PC-3 (cell line): ENCODE results near the gene TEX51. TPM values are rescaled to one million over a fixed set of nuclear protein-coding genes. Genes with fewer than 3 reads are reported as not detected.

Experiments
- ATAC-seq: fragments of 200-7000 bp; cut with Tn5 transposase; 2 replicates; pipeline ENCODE4 v1.9.1; 2020; ENCODE audit warnings: mild to moderate bottlenecking, moderate library complexity
- BruUV-seq: library from RNA; stranded (reverse); fragments of 400-500 nt; replicated peaks from 2 replicates; lab custom pipeline; 2021; lab: Mats Ljungman, UMichigan
- CTCF ChIA-PET: fragments of 300-600 bp; sonication (Branson Sonifier 250); formaldehyde crosslinking; loops from one replicate; lab custom pipeline; 2022; ENCODE audit warnings: antibody characterized with exemption; lab: Charles Lee
- POLR2A ChIA-PET: fragments of 300-600 bp; sonication (Branson Sonifier 250); formaldehyde crosslinking; loops from one replicate; lab custom pipeline; 2022; ENCODE audit warnings: antibody characterized with exemption; ENCODE audit not compliant: unreplicated experiment; lab: Charles Lee
- DNase-seq: peaks from one replicate; pipeline ENCODE4 v3.0.0-alpha.2; 2015
- H2AFZ ChIP-seq: fragments of 300-600 bp; sonication (generic); 2 replicates; pipeline ENCODE4 v1.6.0; 2016; ENCODE audit warnings: antibody characterized with exemption, low read length
- H3F3A ChIP-seq: fragments of 300-600 bp; sonication (generic); one replicate; pipeline ENCODE4 v1.6.0; 2017; ENCODE audit warnings: antibody characterized with exemption, low read length, control low read depth, mild to moderate bottlenecking; ENCODE audit not compliant: unreplicated experiment
- H3K27ac ChIP-seq: fragments of 300-600 bp; sonication (generic); 2 replicates; pipeline ENCODE4 v1.5.1; 2016; ENCODE audit warnings: mild to moderate bottlenecking, low read length
- H3K27me3 ChIP-seq: fragments of 300-600 bp; sonication (generic); 2 replicates; pipeline ENCODE4 v1.6.1; 2016; ENCODE audit warnings: low read length, mixed read lengths
- H3K36me3 ChIP-seq: fragments of 300-600 bp; sonication (generic); 2 replicates; pipeline ENCODE4 v1.6.1; 2016; ENCODE audit warnings: low read depth, mixed run types, low read length, mixed read lengths
- H3K4me1 ChIP-seq: fragments of 300-600 bp; sonication (generic); 2 replicates; pipeline ENCODE4 v1.5.1; 2016; ENCODE audit warnings: low read length; ENCODE audit not compliant: insufficient read depth
- H3K4me2 ChIP-seq: fragments of 300-600 bp; sonication (generic); 2 replicates; pipeline ENCODE4 v1.6.0; 2016; ENCODE audit warnings: low read length
- H3K4me3 ChIP-seq: fragments of 300-600 bp; sonication (generic); 2 replicates; pipeline ENCODE4 v1.5.1; 2016; ENCODE audit warnings: mild to moderate bottlenecking, low read length, mixed read lengths
- H3K79me2 ChIP-seq: fragments of 300-600 bp; sonication (generic); 2 replicates; pipeline ENCODE4 v1.6.1; 2017; ENCODE audit warnings: low read length, mixed read lengths
- H3K9ac ChIP-seq: fragments of 300-600 bp; sonication (generic); 2 replicates; pipeline ENCODE4 v1.6.0; 2016; ENCODE audit warnings: mild to moderate bottlenecking, low read length
- H3K9me2 ChIP-seq: fragments of 300-600 bp; sonication (generic); replicated peaks from 2 replicates; pipeline ENCODE4 v1.6.1; 2016; ENCODE audit warnings: mixed run types, low read length, mixed read lengths
- H3K9me3 ChIP-seq: fragments of 300-600 bp; sonication (generic); 2 replicates; pipeline ENCODE4 v1.6.1; 2016; ENCODE audit warnings: low read length, mixed read lengths
- H4K20me1 ChIP-seq: fragments of 300-600 bp; sonication (generic); 2 replicates; pipeline ENCODE4 v1.6.1; 2016; ENCODE audit warnings: low read length, mixed read lengths
- EZH2 ChIP-seq: fragments of 300-600 bp; sonication (generic); IDR thresholded peaks from one replicate; pipeline ENCODE4 v1.6.1; 2017; ENCODE audit warnings: antibody characterized with exemption, mild to moderate bottlenecking, low read length; ENCODE audit not compliant: unreplicated experiment
- EZH2phosphoT487 ChIP-seq: fragments of 300-600 bp; sonication (generic); IDR thresholded peaks from 2 replicates; pipeline ENCODE4 v1.6.1; 2018; ENCODE audit warnings: mild to moderate bottlenecking, antibody characterized with exemption, low read length, borderline replicate concordance
- intact Hi-C: fragments of 100-400 bp; cut with micrococcal nuclease; formaldehyde crosslinking; loops from 2 replicates; pipeline ENCODE4 v1.9.0; 2023
- total RNA-seq: library from RNA; depleted of rRNA; stranded (reverse); fragments of >200 nt; gene quantifications from 2 replicates; pipeline ENCODE4 v1.2.3, GENCODE V29; 2014
- TF ChIP-seq, protein P1 (sequence below): fragments of 300-600 bp; sonication (generic); conservative IDR thresholded peaks from 2 replicates; pipeline ENCODE4 v1.5.1; 2017; ENCODE audit warnings: antibody characterized with exemption, low read depth, mild to moderate bottlenecking, low read length

Gene TEX51
- total RNA-seq, 1 experiment from 2014 or later, result not detected

- Histone ChIP-seq H3K4me3 (no peak overlapping the region), H3K4me2 (no peak overlapping the region), H3K27me3 (peaks cover 29% of the 10 kb centered on the region), H3K9ac (no peak overlapping the region), H4K20me1 (no peaks in the 10 kb centered on the region), H3F3A (no peaks in the 10 kb centered on the region), H3K9me2 (no peaks in the 10 kb centered on the region), H3K4me1 (no peaks in the 10 kb centered on the region), H3K79me2 (no peaks in the 10 kb centered on the region), H3K27ac (no peak overlapping the region), H3K9me3 (no peaks in the 10 kb centered on the region), H3K36me3 (no peaks in the 10 kb centered on the region), H2AFZ (no peak overlapping the region)
- TF ChIP-seq EZH2 (no peak), EZH2phosphoT487 (no peak)
- TF ChIP-seq, protein P1, sequence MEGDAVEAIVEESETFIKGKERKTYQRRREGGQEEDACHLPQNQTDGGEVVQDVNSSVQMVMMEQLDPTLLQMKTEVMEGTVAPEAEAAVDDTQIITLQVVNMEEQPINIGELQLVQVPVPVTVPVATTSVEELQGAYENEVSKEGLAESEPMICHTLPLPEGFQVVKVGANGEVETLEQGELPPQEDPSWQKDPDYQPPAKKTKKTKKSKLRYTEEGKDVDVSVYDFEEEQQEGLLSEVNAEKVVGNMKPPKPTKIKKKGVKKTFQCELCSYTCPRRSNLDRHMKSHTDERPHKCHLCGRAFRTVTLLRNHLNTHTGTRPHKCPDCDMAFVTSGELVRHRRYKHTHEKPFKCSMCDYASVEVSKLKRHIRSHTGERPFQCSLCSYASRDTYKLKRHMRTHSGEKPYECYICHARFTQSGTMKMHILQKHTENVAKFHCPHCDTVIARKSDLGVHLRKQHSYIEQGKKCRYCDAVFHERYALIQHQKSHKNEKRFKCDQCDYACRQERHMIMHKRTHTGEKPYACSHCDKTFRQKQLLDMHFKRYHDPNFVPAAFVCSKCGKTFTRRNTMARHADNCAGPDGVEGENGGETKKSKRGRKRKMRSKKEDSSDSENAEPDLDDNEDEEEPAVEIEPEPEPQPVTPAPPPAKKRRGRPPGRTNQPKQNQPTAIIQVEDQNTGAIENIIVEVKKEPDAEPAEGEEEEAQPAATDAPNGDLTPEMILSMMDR, result peak; percentile 50
- no peak for DNase-seq
- ChIA-PET POLR2A (no interaction called here), CTCF (no interaction called here)
- intact Hi-C loops, result no loop called here
- ATAC-seq, result no peak
- BruUV-seq, result no TSS peak
Observed at GRCh38 chr2:126864861-126865260, 33.8 kb upstream of the TEX51 start.

DNA sequence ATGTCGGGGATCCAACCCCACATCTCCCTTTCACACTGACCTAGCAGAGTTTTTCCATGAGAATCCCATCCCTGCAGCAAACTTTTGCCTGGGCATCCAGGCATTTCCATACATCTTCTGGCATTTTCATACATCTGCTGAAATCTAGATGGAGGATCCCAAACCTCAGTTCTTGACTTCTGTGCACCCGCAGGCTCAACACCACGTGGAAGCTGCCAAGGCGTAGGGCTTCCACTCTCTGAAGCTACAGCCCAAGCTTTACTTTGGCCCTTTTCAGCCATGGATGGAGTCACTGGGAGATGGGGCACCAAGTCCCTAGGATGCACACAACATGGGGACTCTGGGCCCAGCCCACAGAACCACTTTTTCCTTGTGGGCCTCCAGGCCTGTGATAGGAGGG is 32.2 kb upstream of the TEX51 start:
- no peaks in the 10 kb centered on the region for H3K9me3 ChIP-seq
- H2AFZ ChIP-seq, result no peak overlapping the region
- ATAC-seq (no peak), DNase-seq (no peak)
- H3K4me2 ChIP-seq, result no peak overlapping the region
- TF ChIP-seq EZH2phosphoT487 (no peak), EZH2 (no peak)
- TF ChIP-seq, protein P1, result no peak
- no peaks in the 10 kb centered on the region for H3F3A ChIP-seq
- intact Hi-C loops, result no loop called here
- no peak overlapping the region for H3K27ac ChIP-seq
- H3K4me3 ChIP-seq, result no peak overlapping the region
- no peaks in the 10 kb centered on the region for H3K79me2 ChIP-seq
- no TSS peak for BruUV-seq
- no peaks in the 10 kb centered on the region for H3K4me1 ChIP-seq
- peaks cover 34% of the 10 kb centered on the region for H3K27me3 ChIP-seq
- no peaks in the 10 kb centered on the region for H3K36me3 ChIP-seq
- no peaks in the 10 kb centered on the region for H4K20me1 ChIP-seq
- ChIA-PET POLR2A (no interaction called here), CTCF (no interaction called here)
- no peak overlapping the region for H3K9ac ChIP-seq
- no peaks in the 10 kb centered on the region for H3K9me2 ChIP-seq

DNA sequence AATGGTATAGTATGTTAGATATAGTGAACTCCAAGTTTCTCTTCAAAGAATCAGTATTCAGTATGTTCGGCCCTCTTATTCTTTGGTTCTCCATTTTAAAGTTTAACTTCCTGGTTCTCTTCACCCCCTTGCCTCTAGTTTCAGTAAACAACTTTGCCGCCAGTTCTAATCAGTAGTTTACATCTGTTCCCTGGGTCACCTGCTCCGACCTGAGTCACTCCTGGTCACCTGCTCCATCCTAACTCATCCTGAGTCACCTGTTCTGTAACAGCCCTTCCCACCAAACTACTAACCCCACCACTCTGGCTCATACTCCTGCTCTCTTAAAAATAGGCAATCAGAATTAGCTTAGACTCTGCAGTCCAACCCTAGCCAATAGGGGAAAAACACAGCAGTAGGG is 23.7 kb upstream of the TEX51 start:
- ATAC-seq (no peak), DNase-seq (no peak)
- POLR2A ChIA-PET, result no interaction called here
- Histone ChIP-seq H3K27ac (no peak overlapping the region), H3K36me3 (no peaks in the 10 kb centered on the region), H3F3A (no peaks in the 10 kb centered on the region), H3K4me1 (no peaks in the 10 kb centered on the region), H3K27me3 (peaks cover 23% of the 10 kb centered on the region), H3K9ac (no peak overlapping the region), H2AFZ (no peak overlapping the region), H3K4me3 (no peak overlapping the region), H3K9me3 (0 out of 2 replicates have a peak, but pooled peaks cover 3% of the 10 kb centered on the region), H3K79me2 (no peaks in the 10 kb centered on the region), H3K9me2 (no peaks in the 10 kb centered on the region), H4K20me1 (no peaks in the 10 kb centered on the region), H3K4me2 (no peak overlapping the region)
- CTCF ChIA-PET, result no interaction called here
- intact Hi-C loops, result no loop called here
- TF ChIP-seq, protein P1, result no peak
- TF ChIP-seq EZH2phosphoT487, result no peak
- no peak for TF ChIP-seq EZH2
- no TSS peak for BruUV-seq
